Transverse colon (tissue), 4 donors: ENCODE data around the gene HLA-DQA1.

Source experiments
- CTCF ChIP-seq, 5 experiments: fragments of 200-600 bp in 3 of 5; fragments of 450-650 bp in 2 of 5; sonication (generic) in 3 of 5; IDR thresholded peaks; 1 replicate in 2 of 5; 2 replicates in 3 of 5; pipeline ENCODE4 v1.5.1; 2016 to 2017; ENCODE audit warnings: antibody characterized with exemption in 5 of 5, inconsistent platforms in 3 of 5, mild to moderate bottlenecking in 2 of 5, moderate library complexity in 1 of 5
- EP300 ChIP-seq: sonication (generic); formaldehyde crosslinking; IDR thresholded peaks from one replicate; pipeline ENCODE4 v1.6.1; 2017; ENCODE audit warnings: antibody characterized with exemption, low read depth
- POLR2A ChIP-seq: fragments of 450-650 bp; IDR thresholded peaks from one replicate; pipeline ENCODE4 v1.6.1; 2016; ENCODE audit warnings: antibody characterized with exemption, mild to moderate bottlenecking, moderate library complexity
- POLR2AphosphoS5 ChIP-seq, 3 donors: sonication (generic); formaldehyde crosslinking; IDR thresholded peaks; one replicate each; pipeline ENCODE4 v1.6.1; 2016; ENCODE audit warnings: antibody characterized with exemption in 3 of 3

- TF ChIP-seq CTCF (IDR thresholded peaks at IDR 0.05) (no peak), POLR2A (no peak), EP300 (no peak), POLR2AphosphoS5 (IDR thresholded peaks at IDR 0.05) (no peak)
These were observed 27.8 kb upstream of the HLA-DQA1 start for GRCh38 chr6:32609391-32609730.
